MCF 10A (cell line): Measurements from ENCODE around the gene STAC3. TPM values are rescaled to one million over a fixed set of nuclear protein-coding genes. Genes with fewer than 3 reads are reported as not detected.

Experiments
- BruUV-seq: library from RNA; stranded (reverse); fragments of 400-500 nt; replicated peaks from 2 replicates; lab custom pipeline; 2021; lab: Mats Ljungman, UMichigan
- CTCF ChIA-PET: fragments of 300-600 bp; sonication (Branson Sonifier 250); formaldehyde crosslinking; extraction: SDS; loops from one replicate; lab custom pipeline; 2021; ENCODE audit warnings: antibody characterized with exemption, inconsistent platforms; lab: Yijun Ruan, JAX
- POLR2A ChIA-PET: fragments of 300-600, 350-650 bp; sonication (Branson Sonifier 250); formaldehyde crosslinking; extraction: SDS; loops from one replicate; lab custom pipeline; 2020; ENCODE audit warnings: antibody characterized with exemption, inconsistent platforms; lab: Yijun Ruan, JAX
- DNase-seq: peaks from one replicate; pipeline ENCODE4 v3.0.0-alpha.2; 2018; ENCODE audit not compliant: unreplicated experiment
- H3K27ac Mint-ChIP-seq: one replicate; pipeline ENCODE4 v1.8.0; 2022; ENCODE audit warnings: mild to moderate bottlenecking, low read depth, mixed read lengths; ENCODE audit not compliant: unreplicated experiment
- H3K27me3 Mint-ChIP-seq: one replicate; pipeline ENCODE4 v1.8.0; 2022; ENCODE audit warnings: mixed read lengths; ENCODE audit not compliant: insufficient read depth, unreplicated experiment
- H3K36me3 Mint-ChIP-seq: one replicate; pipeline ENCODE4 v1.8.0; 2022; ENCODE audit warnings: mild to moderate bottlenecking, moderate library complexity, mixed read lengths; ENCODE audit not compliant: insufficient read depth, unreplicated experiment
- H3K4me1 Mint-ChIP-seq: one replicate; pipeline ENCODE4 v1.8.0; 2022; ENCODE audit warnings: mixed read lengths; ENCODE audit not compliant: insufficient read depth, unreplicated experiment
- H3K4me3 Mint-ChIP-seq: one replicate; pipeline ENCODE4 v1.8.0; 2022; ENCODE audit warnings: mild to moderate bottlenecking, moderate library complexity, mixed read lengths; ENCODE audit not compliant: unreplicated experiment
- H3K9me3 Mint-ChIP-seq: one replicate; pipeline ENCODE4 v1.8.0; 2022; ENCODE audit warnings: mixed read lengths; ENCODE audit not compliant: unreplicated experiment
- intact Hi-C: fragments of 100-400 bp; cut with micrococcal nuclease; formaldehyde crosslinking; loops from 2 replicates; pipeline ENCODE4 v1.14.1; 2022
- total RNA-seq: library from RNA; stranded (reverse); gene quantifications from 2 replicates; pipeline ENCODE4 v1.2.3, GENCODE V29; 2022
- TF ChIP-seq, protein P1 (sequence below): fragments of 200-600 bp; IDR thresholded peaks from one replicate; pipeline ENCODE4 v1.8.0; 2022; ENCODE audit warnings: antibody characterized with exemption, mild to moderate bottlenecking; ENCODE audit not compliant: unreplicated experiment

The STAC3 gene
- total RNA-seq, 1 experiment from 2014 or later, result 2.8 TPM

DNA sequence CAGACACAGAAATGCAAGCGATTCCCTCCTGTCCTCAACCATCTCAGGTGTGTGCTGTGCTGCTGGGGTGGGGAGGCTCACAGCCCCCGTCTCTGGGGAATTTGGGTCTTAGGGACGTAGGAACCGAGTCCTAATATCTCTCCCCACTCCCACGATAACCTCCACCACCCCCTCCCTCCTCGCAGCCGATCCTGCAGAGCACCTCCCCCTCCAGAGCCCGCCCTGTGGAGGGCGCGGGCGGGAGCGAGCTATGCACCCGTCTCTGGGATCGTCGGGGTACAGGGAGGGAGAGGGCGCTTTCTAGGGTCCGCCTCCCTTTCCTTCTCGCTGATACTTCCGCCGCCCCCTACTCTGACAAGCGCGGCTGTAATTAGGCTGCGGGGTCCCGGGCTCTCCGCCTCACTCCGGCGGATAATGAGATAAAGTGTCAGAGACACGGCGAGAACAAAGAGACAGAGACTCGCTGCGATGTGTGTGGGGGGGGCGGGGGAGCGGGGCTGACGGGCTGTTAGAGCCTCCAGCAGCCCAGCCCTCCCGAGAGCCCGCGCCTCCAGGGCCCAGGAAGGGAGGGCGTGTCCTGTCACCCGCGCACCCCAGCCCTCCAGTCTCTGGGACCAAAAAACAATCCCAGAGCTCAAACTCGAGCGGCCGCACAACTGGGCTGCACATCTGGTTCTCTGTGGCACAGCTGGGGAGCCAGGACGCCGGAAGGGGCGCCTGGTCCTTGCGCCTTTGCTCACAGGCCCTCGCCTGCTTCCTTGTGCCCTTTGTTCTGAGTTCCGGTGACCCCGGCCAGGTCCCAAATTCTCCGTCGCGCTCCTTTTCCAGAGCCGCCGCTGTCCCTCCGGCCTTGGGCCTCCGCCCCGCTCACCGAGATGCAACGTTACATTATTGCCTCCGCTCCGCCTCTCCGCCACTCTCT lies 12.8 kb downstream of the STAC3 start:
- TF ChIP-seq, protein P1, sequence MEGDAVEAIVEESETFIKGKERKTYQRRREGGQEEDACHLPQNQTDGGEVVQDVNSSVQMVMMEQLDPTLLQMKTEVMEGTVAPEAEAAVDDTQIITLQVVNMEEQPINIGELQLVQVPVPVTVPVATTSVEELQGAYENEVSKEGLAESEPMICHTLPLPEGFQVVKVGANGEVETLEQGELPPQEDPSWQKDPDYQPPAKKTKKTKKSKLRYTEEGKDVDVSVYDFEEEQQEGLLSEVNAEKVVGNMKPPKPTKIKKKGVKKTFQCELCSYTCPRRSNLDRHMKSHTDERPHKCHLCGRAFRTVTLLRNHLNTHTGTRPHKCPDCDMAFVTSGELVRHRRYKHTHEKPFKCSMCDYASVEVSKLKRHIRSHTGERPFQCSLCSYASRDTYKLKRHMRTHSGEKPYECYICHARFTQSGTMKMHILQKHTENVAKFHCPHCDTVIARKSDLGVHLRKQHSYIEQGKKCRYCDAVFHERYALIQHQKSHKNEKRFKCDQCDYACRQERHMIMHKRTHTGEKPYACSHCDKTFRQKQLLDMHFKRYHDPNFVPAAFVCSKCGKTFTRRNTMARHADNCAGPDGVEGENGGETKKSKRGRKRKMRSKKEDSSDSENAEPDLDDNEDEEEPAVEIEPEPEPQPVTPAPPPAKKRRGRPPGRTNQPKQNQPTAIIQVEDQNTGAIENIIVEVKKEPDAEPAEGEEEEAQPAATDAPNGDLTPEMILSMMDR, result no peak
- Mint-ChIP-seq H3K4me1 (peaks cover 43% of the 10 kb centered on the region), H3K27ac (no peak overlapping the region), H3K9me3 (no peaks in the 10 kb centered on the region), H3K36me3 (peaks cover 22% of the 10 kb centered on the region), H3K4me3 (peak overlapping the region; percentile 68), H3K27me3 (no peaks in the 10 kb centered on the region)
- POLR2A ChIA-PET, result interaction anchor here (0.5 to 2.9 kb wide), 6 partner anchors 9 to 224 kb away, joined by 3 to 37 read pairs (median 6); partner anchors contain the start of genes SHMT2 and STAT6
- no TSS peak for BruUV-seq
- CTCF ChIA-PET, result interaction anchor here (0.9 to 9.8 kb wide), 5 partner anchors 9 to 215 kb away, joined by 3 to 188 read pairs (median 4); partner anchors contain the start of gene SHMT2
- intact Hi-C loops, result no loop called here
- no peak for DNase-seq

DNA sequence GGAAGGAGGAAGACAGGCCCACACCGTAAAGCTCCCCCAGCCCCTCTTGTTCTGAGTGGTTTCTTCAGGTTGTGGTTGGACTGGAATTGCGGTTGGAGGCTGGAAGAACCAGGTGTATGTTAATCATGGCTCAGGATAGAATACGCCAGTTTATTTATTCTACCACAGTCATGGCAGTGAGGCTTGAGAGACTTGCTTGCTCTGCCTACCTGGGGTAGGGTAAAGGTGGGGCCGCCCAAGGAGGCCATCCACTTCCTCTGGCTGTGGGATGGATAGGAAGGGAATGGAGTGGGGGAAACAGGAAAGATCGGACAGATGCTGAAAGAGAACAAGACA lies 13.4 kb downstream of the STAC3 start:
- peaks cover 28% of the 10 kb centered on the region for H3K36me3 Mint-ChIP-seq

DNA sequence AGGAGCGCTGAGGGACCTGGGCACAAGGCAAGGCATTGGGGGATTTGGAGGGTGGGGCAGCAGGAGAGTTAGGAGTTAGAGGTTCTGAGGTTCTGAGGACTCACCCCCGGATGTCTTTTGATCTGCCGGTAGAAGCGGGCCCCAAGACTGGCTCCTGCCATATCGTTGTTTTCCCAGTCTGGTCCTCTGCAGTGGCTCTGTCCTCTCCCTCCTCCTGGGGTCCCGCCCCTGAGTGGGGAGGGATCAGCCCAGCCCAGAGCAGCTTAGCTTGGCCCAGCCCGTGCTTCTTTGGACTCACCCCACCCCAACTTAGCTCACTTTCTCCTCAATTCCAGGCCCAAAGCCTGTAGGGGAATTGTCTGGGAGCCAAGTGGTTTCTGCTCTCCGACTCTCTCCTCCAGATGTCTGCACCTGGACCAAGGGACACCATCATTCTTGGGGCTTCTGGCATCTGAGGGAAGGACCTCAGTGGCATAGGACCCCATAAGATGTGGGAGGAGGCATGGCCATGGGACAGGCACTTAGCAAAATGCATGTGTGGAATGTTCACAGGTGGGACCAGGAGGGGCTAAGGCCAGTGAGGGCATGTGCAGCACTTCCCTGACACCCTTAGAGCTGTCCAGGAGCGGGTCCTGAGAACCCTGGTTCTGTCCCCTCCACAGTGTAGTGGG lies 13.9 kb downstream of the STAC3 start:
- H3K4me1 Mint-ChIP-seq, result peaks cover 35% of the 10 kb centered on the region
- no TSS peak for BruUV-seq
- H3K27ac Mint-ChIP-seq, result no peak overlapping the region
- TF ChIP-seq, protein P1, result no peak
- POLR2A ChIA-PET, result interaction anchor here (1.5 kb wide), 1 partner anchor 7 kb away, joined by 3 read pairs; the partner anchor contains the start of gene SHMT2
- H3K36me3 Mint-ChIP-seq, result peaks cover 33% of the 10 kb centered on the region
- intact Hi-C loops, result no loop called here
- no peaks in the 10 kb centered on the region for H3K27me3 Mint-ChIP-seq
- CTCF ChIA-PET, result interaction anchor here (0.6 to 9.8 kb wide), 3 partner anchors 25 to 911 kb away, joined by 3 to 188 read pairs (median 3); no protein-coding TSS in a partner anchor
- no peaks in the 10 kb centered on the region for H3K9me3 Mint-ChIP-seq
- no peak for DNase-seq
- H3K4me3 Mint-ChIP-seq, result no peak overlapping the region

More for the DNA sequence above, 13.4 kb downstream of the STAC3 start:
- Mint-ChIP-seq H3K4me1 (peaks cover 40% of the 10 kb centered on the region), H3K27me3 (no peaks in the 10 kb centered on the region), H3K9me3 (no peaks in the 10 kb centered on the region), H3K27ac (no peak overlapping the region), H3K4me3 (no peak overlapping the region)
- ChIA-PET CTCF (interaction anchor here (0.9 to 9.8 kb wide), 2 partner anchors 26 to 172 kb away, joined by 3 to 188 read pairs; no protein-coding TSS in a partner anchor), POLR2A (interaction anchor here (0.5 to 2.6 kb wide), 4 partner anchors 8 to 224 kb away, joined by 3 to 9 read pairs (median 3); partner anchors contain the start of gene SHMT2)
- TF ChIP-seq, protein P1, result no peak
- no peak for DNase-seq
- intact Hi-C loops, result no loop called here
- BruUV-seq, result no TSS peak
